GM21619 (cell line): Measurements from ENCODE around the gene NOTCH2.
"Not testable (repeated sequence)": the region's sequence is repeated elsewhere in the genome, so short reads cannot be mapped to it uniquely, and the experiment has no call there.

Experiments
- ATAC-seq: cut with Tn5 transposase; IDR thresholded peaks from one replicate; pipeline ENCODE4 v1.9.1; 2021; ENCODE audit not compliant: unreplicated experiment

Gene NOTCH2

DNA sequence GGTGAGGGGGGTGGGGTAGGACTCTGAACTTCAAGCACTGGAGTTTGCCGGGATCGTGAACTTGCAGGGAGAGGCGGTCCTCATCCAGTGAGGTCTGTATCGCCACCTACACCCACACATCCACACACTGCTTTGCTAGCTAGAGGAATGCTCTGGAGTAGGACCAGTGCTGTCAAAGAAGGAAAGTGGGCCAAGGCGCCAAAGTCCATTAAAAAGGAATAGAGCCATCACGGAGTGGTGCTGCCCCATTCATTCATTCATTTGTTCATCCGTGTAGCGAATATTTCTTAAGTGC lies 405 bp upstream of the NOTCH2 start:
- not testable (repeated sequence) for ATAC-seq

DNA sequence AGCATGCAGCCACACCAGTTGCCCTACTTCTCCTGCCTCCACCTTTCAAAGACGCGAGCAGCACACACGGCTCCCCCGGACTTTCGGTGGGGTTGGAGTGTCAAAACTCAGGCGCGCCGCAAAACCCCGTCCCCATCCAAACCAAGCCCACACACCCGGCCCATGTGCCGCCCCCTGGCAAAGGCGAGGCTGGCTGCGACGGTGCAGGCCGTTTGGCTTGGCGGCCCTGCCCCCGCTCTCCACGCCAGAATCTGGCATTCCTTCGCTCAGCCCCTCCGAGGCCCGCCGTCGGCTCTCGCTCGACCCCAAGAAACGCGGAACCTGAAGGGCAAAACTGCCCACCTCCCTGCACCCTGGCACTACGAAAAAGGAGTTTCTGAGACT lies 787 bp downstream of the NOTCH2 start:
- ATAC-seq: not testable (repeated sequence)

DNA sequence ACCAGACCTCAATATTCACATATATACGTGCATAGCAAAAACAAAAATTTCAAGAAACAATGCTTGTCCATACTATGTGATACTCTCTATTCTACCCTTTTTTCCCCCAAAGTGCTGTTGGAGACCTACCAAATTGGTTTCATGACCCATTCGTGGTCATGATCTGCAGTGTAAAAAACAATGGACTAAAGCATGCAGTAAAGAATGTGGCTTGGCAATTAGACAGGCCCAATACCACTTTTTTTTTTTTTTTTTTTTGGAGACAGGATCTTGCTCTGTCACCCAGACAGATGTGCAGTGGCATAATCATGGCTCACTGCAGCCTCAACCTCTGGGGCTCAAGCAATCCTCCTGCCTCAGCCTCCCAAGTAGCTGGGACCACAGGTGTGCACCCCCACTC lies 21.3 kb downstream of the NOTCH2 start:
- not testable (repeated sequence) for ATAC-seq

DNA sequence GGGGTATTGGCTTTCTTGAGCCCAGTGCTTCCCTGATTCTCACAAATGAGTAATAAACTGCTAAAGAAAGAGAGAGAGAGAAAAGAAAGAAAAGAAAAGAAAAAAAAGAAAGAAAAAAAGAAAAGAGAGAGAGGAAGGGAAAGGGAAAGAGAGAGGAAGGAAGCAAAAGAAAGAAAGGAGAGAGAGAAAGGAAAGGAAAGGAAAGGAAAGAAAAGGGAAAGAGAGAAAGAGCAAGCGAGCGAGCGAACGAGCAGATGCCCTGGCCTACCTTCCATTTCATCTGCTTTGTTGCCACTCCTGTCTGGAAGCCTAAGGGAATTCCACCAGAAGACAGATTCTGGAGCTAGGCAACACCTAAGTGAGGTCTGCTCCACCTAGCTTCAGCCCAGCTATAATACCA lies 27.7 kb downstream of the NOTCH2 start:
- not testable (repeated sequence) for ATAC-seq

DNA sequence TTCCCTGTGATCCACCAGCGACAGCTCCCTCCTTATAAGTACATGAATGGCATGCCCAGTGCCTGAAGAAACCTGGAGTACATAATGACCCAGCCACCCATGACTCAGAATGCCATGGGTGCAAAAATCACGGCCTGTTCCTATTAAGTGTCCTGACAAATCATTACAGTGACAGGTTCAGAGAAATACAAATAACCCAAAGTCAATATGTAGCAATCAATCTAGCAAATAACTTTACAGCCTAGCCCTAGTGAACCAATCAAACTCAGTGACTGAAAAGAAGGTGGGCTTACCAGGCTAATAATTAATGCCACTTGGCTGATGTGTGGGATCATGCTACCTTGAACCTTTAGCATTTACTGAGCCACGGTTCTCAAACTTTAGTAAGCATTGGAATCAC lies 37.2 kb downstream of the NOTCH2 start:
- ATAC-seq: not testable (repeated sequence)

DNA sequence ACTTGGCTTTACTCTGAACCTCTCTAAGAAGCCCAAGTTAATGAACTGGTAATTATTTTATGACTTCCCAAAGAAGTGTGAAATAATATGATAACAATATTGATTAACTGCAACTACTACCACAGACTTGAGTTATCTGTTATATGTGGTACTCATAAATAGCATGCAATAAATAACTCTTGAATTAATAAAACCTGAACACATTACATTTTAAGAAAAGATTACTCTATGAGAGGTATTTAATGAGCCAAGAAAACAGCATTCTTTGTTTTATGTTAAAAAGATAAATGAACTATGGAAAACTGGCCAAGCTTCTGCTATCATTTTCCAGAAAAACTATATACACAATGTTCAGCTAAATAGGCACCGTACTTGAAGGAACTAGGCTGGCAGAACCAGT lies 45.7 kb downstream of the NOTCH2 start:
- not testable (repeated sequence) for ATAC-seq

DNA sequence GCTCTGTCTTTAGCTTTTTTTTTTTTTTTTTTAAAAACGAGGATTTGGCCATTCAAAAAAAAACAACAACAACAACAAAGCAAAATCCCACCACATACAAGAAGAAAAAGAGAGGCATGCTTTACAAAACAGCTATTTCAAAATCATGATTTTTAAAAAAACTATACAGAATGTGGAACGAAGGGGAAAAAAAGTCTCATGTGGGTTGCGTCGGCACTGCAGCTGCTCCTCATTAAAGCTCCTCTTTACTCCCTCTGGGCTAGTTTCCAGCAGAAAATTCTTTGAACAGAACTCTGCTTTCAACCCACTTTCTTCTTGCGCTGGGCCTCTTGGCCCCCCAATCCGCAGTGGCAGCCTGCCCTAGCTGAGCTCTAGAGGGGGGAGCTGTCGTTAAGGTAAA lies 54.5 kb downstream of the NOTCH2 start:
- not testable (repeated sequence) for ATAC-seq

DNA sequence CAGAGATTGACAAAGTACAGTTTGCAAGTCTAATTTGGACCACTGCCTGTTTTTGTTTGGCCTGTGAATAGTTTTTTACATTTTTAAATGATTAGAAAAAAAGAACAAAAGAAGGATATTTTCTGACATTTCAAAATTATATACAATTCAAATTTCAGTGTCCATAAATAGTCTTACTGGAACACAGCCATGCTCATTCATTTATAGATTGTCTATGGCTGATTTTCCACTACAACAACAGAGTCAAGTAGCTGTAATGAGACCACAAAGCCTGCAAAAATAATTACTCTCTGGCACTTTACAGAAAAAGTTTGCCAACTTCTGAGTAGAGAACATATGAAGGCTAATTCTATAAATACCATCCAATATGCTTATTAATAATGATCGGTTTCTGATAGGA lies 61.1 kb downstream of the NOTCH2 start:
- ATAC-seq: not testable (repeated sequence)

DNA sequence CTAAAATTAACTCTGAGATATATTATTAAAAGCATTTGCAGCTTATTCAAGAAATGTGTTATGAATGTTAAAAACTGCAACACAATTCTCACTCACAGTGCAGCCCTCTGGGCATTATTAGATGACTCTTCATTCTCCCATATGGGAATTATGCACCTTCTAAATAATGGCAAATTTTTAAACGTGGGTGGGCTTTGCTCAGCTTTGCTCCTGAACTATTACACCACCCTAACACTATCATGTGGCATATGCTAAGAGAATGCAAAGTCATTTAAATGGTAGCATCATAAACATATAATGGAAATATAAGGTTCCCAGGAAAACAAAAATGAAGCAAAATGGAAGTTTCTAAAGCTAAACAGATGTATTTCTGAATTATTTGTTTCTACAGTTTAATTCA lies 61.6 kb downstream of the NOTCH2 start:
- not testable (repeated sequence) for ATAC-seq

DNA sequence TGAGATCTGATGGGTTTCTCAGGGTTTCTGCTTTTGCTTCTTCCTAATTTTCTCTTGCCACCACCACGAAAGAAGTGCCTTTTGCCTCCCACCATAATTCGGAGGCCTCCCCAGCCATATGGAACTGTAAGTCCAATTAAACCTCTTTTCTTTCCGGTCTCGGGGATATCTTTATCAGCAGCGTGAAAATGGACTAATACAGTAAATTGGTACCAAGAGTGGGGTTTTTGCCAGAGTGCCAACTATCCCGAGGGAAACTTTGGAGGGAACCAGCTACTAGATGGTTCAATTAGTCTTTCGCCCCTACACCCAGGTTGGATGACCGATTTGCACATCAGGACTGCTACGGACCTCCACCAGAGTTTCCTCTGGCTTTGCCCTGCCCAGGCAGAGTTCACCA lies 68.4 kb downstream of the NOTCH2 start:
- not testable (repeated sequence) for ATAC-seq

DNA sequence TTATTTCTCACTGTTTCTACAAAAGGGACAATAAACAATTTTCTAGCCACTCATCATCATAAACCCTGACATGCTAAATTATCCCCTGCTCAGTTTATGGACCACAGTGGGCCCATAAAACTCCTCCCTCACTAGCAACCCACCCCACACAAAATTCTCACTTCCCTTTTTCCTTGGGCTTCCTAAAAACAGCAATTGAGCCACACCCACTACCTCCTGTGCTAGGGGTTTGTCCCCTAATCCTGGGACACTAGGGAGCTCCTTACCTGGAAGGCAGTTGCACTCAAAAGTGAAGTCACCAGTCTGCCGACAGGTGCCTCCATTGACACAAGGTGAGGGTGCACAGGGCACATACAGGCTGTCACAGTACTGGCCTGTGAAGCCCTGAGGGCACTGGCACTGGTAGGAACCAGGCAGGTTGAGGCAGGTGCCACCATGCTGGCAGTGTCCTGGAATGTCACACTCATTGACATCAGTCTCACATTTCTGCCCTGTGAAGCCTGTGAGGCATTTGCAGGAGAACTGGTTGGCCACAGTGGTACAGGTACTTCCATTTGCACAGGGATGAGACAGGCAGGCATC lies 72.6 kb downstream of the NOTCH2 start:
- not testable (repeated sequence) for ATAC-seq

DNA sequence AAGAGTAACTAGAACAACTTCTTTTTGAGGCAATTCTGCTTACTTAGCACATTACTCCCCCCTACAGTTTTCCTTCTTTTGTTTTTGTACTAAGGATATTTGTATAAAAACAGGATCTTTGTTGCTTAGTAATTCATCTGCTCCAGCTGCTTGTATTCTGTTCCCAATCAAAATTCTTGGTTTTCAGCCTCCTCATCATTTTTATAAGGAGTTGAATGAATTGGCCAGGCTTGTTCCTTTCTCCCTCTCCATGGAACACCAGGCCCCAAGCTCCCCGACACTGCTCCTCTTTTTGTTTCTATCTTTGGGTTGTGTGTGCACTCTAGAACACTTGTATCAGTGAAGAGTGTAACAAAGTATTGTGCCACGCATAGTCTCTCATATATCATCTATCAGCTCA lies 73.5 kb downstream of the NOTCH2 start:
- ATAC-seq: not testable (repeated sequence)

DNA sequence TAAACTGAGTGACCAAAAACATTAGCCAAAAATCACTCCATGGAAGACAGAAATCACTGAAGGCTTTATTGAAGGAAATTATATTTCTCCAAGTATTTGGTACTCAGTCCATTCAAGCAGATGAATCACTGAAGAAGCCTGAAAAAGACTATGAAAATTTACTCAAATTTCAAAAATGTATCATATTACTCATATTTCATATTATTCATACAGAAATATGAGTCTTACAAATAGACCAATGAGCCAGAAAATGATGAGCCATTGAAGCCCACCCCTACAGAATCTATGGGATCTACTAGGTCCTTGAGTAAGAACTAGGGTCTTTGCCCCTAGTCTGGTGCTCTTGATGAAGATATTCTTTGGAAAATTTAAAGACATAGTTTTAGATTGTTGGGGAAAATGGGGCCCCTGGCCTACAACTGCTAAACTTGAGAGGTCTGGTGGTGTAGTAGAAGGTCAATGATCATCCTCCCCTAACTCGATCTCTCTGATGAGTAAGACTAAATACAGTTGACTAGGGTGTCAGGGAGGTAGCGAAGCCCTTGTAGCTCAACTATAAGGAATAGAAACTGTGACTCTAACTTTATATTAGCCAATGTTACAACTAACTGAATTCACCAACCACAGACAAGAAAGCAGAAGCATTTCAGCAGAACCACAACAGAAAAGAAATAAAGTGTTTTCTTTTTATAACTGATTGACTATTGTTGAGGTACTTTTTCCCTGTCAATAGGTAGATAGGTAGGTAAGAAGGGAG lies 81.0 kb downstream of the NOTCH2 start:
- no peak for ATAC-seq

DNA sequence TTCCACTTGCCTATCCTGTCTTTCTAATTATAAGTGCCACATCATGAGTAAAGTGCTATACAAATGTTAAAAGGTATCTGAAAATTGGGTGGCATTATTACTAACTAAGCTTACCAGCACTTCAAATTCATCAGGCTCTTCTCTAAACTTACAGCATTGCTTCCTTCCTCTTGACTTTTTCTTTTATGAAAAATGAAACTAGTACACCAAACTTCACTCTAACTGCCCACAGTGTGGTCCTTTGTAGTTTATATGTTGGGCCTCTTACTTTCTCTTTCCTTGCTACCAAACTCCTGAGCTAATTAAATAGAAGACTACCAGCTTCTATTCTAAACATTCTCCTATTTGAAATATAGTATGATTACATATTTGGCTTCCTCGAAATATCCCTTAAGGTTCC lies 81.8 kb downstream of the NOTCH2 start:
- peak; percentile 65 for ATAC-seq

DNA sequence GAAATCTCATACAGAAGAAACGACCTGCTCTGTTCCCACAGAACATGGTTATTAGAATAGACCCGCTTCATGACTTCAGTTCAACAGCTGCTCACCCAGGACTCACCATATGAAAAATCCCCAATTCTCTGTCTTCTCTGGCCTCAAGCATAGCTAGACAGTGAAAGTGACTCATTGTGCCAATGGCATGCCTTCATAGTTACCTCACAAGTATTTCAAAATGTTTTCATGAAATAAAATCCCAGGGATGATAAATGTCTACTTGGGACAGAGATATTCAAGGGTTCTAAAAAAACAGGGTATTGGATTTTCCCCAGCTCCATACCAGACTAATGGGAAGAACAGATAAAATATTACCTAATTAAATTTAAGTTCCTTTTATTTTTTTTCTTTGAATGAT lies 82.3 kb downstream of the NOTCH2 start:
- no peak for ATAC-seq

DNA sequence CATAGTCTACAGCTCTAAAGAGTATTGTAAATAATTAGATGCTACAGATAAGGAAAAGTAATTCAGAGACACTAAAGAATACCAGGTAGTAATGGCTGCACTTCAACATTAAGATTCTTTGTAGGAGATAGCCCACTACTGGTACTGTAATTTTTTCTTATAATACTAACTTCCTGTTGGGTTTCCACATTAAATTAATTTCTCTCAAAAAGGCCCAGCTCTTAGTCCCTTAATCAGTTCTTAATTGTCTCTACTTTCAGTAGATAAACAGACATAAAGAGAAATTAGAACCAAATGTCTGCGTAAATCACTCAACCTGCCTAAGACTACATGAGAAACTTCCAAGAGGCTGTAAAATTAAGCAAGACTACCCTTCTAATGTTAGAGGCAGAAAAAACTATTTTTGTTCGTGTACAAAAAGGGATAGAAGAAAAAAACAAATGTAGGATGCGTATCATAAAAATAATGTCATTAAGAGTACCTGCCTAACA lies 83.4 kb downstream of the NOTCH2 start:
- ATAC-seq: no peak

DNA sequence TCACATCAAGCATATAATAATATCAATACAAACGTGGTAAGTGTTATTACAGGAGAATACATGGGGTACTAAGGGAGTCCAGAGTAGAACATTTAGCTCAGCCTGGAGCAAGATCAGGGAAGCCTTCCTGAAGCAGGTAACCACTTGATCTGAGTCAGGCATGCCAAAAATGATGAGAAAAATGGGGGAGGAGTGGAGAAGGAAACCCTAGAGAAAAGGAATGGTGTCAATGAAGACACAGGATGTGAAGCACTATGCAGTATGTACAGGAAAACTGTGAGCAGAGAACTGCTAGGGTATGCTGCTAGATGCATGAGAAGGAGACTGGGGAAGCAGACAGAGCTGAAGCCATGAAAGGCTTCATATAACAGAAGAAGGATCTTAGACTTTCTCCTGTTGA lies 84.7 kb downstream of the NOTCH2 start:
- no peak for ATAC-seq

DNA sequence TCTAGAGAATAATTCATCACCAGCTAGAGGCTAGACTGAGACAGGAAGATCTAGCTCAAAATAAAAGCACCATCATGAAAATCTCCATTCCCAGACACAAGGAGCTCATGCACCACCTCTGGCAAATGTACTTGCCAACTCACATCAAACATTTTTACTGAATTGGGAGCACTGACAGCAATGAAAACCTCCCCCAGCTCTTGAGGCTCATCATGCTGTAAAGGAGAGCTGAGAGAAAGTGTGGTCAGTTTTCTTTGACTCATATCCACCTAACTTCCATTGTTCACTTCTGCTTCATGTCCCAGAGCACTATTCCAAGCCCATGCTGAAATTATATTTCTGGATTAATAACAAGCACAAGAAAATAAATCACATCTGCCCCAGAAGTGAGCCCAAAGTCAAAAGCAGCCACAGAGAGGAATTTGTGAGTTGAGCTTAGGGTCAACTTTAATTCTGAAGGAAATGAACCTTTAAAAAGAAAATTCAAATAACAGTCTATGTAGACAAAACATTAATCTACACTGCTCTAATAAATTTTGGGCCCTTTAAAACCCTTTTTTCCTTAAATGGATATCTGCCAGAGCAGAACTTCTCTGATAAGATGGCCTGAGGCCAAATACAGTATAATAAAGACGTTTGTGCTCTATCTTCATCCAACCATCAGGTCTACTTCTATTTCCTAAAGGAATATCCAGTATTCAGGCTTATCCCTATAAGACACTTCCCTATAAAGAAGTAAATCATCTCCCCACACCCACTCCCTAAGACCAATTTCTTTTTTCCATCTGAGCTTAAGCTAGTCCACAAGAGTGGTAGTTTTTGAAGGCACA lies 87.3 kb downstream of the NOTCH2 start:
- no peak for ATAC-seq

DNA sequence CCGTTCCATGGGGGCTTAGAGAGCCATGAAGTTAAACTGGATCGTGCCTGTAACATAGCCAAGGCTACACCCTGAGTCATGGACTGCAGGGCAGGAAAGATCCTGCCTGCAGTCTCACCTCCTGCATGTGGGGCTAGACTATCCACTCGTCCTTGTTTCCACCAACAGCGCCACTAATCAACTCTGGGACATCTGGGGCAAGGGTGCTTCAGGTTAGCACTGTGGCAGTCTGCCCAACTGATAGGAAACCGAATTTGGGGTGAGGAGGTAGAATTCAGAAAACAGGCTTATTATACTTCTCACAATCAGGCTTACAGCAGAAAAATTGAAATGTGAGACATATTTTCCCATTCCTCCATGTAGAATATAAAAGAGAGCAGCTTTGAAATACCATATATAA lies 88.0 kb downstream of the NOTCH2 start:
- no peak for ATAC-seq

DNA sequence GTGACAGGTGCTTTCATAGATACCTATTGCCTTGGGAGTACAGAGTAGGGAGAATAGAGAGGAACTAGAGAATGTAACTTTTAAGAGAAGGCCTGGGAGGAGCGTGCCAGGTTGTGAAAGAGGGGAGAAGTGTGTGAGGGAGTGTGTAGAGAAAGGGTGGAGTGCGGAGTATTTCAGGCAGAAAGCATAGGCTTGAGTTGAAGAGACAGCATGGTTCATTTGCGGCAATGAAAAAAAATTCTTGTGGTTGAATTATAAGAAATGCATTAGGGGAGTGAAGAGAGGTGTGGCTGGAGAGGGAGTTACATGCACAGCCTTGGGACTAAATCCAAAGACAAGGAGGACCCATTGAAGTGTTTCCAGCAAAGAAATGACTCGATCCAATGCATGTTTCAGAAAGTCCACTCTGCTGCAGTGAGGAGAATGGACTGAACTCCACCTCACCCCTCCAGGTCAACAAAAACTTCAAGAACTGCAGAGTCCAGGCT lies 91.4 kb downstream of the NOTCH2 start:
- no peak for ATAC-seq

DNA sequence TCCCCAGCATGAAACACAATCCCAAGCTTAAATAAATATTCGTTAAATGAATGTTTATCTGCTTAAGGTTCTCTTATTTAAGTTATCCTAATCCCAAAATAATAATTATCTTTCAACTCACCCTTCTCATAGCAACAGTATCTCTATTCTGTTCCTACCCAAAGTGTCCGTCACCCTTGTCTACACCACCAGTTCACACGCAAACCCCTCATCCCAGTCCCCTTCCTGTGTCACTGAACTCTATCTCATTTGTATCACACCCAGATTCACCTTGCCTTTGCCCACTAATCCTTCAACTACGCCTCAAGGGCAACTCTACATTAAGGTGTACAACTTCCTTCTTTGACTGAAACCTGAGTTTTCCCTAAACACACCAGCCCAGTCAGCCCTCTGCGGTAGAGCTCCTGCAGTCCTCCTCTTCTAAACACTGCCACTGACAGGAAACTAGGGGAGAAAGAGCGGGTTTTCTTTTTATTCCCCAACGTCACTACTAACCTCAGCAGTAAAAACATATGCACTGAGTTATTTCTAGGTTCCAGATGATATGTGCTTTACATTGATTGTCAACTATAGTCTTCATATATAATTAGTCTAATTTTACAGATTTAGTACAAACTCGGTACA lies 92.2 kb downstream of the NOTCH2 start:
- not testable (repeated sequence) for ATAC-seq
